GM19023 (cell line): ENCODE measurements around the gene FAM174B.

Source experiments
- ATAC-seq: cut with Tn5 transposase; IDR thresholded peaks from one replicate; pipeline ENCODE4 v1.9.1; 2021; ENCODE audit warnings: mild to moderate bottlenecking, moderate library complexity; ENCODE audit not compliant: unreplicated experiment

The FAM174B gene

GRCh38 chr15:92602267-92602593 lies 53.3 kb downstream of the FAM174B start:
- ATAC-seq: no peak

GRCh38 chr15:92601592-92602266 lies 53.8 kb downstream of the FAM174B start:
- ATAC-seq: no peak

- no peak for ATAC-seq
Measured at GRCh38 chr15:92600856-92601255, 54.7 kb downstream of the FAM174B start.

- ATAC-seq: no peak
Measured at GRCh38 chr15:92599394-92599970, 56.1 kb downstream of the FAM174B start.

GRCh38 chr15:92597548-92597947 lies 58.0 kb downstream of the FAM174B start:
- ATAC-seq: no peak

GRCh38 chr15:92596623-92597022 lies 59.0 kb downstream of the FAM174B start:
- ATAC-seq: no peak

- ATAC-seq: no peak
Measured at GRCh38 chr15:92595506-92596381, 59.8 kb downstream of the FAM174B start.

GRCh38 chr15:92591275-92591674 lies 64.3 kb downstream of the FAM174B start:
- no peak for ATAC-seq

GRCh38 chr15:92586966-92587365 lies 68.6 kb downstream of the FAM174B start:
- ATAC-seq: peak; percentile 73

- no peak for ATAC-seq
Measured at GRCh38 chr15:92586383-92586942, 69.1 kb downstream of the FAM174B start.

- ATAC-seq: no peak
Measured at GRCh38 chr15:92584105-92584504, 71.5 kb downstream of the FAM174B start.

GRCh38 chr15:92583096-92584034 lies 72.2 kb downstream of the FAM174B start:
- ATAC-seq: no peak

GRCh38 chr15:92582206-92582605 lies 73.4 kb downstream of the FAM174B start:
- ATAC-seq: no peak

GRCh38 chr15:92580933-92581445 lies 74.6 kb downstream of the FAM174B start:
- no peak for ATAC-seq

GRCh38 chr15:92580521-92580920 lies 75.1 kb downstream of the FAM174B start:
- ATAC-seq: no peak

GRCh38 chr15:92579931-92580470 lies 75.6 kb downstream of the FAM174B start:
- ATAC-seq: no peak

GRCh38 chr15:92579486-92579885 lies 76.1 kb downstream of the FAM174B start:
- no peak for ATAC-seq

- ATAC-seq: no peak
Measured at GRCh38 chr15:92578096-92578835, 77.3 kb downstream of the FAM174B start.

GRCh38 chr15:92576597-92577200 lies 78.9 kb downstream of the FAM174B start:
- no peak for ATAC-seq
